ENCODE data around the gene SPATA20.

- TF ChIP-seq CTCF (IDR thresholded peaks at IDR 0.05) (no peak), HMGA2 (CRISPR knock-in tag; IDR thresholded peaks at IDR 0.05) (no peak), ESRRA (CRISPR knock-in tag; IDR thresholded peaks at IDR 0.05; ENCODE audit: borderline replicate concordance) (no peak), EMX1 (CRISPR knock-in tag; IDR thresholded peaks at IDR 0.05) (no peak), TEAD4 (CRISPR knock-in tag; IDR thresholded peaks at IDR 0.05) (no peak), CREM (CRISPR knock-in tag; IDR thresholded peaks at IDR 0.05) (no peak), JAZF1 (CRISPR knock-in tag; IDR thresholded peaks at IDR 0.05) (no peak), SP1 (CRISPR knock-in tag; conservative IDR thresholded peaks at IDR 0.05) (no peak), IRF2 (CRISPR knock-in tag; IDR thresholded peaks at IDR 0.05; ENCODE audit: borderline replicate concordance, low read depth) (no peak), MYBL2 (CRISPR knock-in tag; IDR thresholded peaks at IDR 0.05) (no peak)
- TF ChIP-seq, protein P1, sequence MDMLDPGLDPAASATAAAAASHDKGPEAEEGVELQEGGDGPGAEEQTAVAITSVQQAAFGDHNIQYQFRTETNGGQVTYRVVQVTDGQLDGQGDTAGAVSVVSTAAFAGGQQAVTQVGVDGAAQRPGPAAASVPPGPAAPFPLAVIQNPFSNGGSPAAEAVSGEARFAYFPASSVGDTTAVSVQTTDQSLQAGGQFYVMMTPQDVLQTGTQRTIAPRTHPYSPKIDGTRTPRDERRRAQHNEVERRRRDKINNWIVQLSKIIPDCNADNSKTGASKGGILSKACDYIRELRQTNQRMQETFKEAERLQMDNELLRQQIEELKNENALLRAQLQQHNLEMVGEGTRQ (CRISPR knock-in tag; IDR thresholded peaks at IDR 0.05): no peak
- TF ChIP-seq, protein P2, sequence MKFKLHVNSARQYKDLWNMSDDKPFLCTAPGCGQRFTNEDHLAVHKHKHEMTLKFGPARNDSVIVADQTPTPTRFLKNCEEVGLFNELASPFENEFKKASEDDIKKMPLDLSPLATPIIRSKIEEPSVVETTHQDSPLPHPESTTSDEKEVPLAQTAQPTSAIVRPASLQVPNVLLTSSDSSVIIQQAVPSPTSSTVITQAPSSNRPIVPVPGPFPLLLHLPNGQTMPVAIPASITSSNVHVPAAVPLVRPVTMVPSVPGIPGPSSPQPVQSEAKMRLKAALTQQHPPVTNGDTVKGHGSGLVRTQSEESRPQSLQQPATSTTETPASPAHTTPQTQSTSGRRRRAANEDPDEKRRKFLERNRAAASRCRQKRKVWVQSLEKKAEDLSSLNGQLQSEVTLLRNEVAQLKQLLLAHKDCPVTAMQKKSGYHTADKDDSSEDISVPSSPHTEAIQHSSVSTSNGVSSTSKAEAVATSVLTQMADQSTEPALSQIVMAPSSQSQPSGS (CRISPR knock-in tag; IDR thresholded peaks at IDR 0.05; ENCODE audit: borderline replicate concordance, low read depth): no peak
- TF ChIP-seq, protein P3, sequence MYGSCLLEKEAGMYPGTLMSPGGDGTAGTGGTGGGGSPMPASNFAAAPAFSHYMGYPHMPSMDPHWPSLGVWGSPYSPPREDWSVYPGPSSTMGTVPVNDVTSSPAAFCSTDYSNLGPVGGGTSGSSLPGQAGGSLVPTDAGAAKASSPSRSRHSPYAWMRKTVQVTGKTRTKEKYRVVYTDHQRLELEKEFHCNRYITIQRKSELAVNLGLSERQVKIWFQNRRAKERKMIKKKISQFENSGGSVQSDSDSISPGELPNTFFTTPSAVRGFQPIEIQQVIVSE (CRISPR knock-in tag; IDR thresholded peaks at IDR 0.05; ENCODE audit: borderline replicate concordance): no peak
Measured at GRCh38 chr17:50548831-50549230, 1.9 kb downstream of the SPATA20 start.
